ENCODE measurements around the gene MAPK8IP2.
"Not testable (repeated sequence)": the region's sequence is repeated elsewhere in the genome, so short reads cannot be mapped to it uniquely, and the experiment has no call there.

The MAPK8IP2 gene

GRCh38 chr22:50620593-50621355, 20.2 kb downstream of the MAPK8IP2 start:
- no peak for DNase-seq

- no peak for DNase-seq
Observed at GRCh38 chr22:50621356-50621880, 20.8 kb downstream of the MAPK8IP2 start.

GRCh38 chr22:50621948-50622722, 21.5 kb downstream of the MAPK8IP2 start:
- no peak for DNase-seq

- DNase-seq = no peak
Observed at GRCh38 chr22:50622723-50623327, 22.2 kb downstream of the MAPK8IP2 start.

- no peak for DNase-seq
Observed at GRCh38 chr22:50624347-50625130, 23.9 kb downstream of the MAPK8IP2 start.

- no peak for DNase-seq
Observed at GRCh38 chr22:50625131-50625567, 24.6 kb downstream of the MAPK8IP2 start.

GRCh38 chr22:50625568-50626313, 25.1 kb downstream of the MAPK8IP2 start:
- no peak for DNase-seq

GRCh38 chr22:50626314-50626849, 25.8 kb downstream of the MAPK8IP2 start:
- DNase-seq = no peak

GRCh38 chr22:50626850-50627641, 26.5 kb downstream of the MAPK8IP2 start:
- DNase-seq = no peak

- peak; percentile 80 for DNase-seq
Observed at GRCh38 chr22:50627642-50628542, 27.3 kb downstream of the MAPK8IP2 start, which contains the start of gene ARSA. TSS of gene ARSA (minus strand) at chr22:50628152. CDS start at chr22:50627779, 373 bp downstream.

- DNase-seq = no peak
Observed at GRCh38 chr22:50628543-50629134, 28.0 kb downstream of the MAPK8IP2 start.

- DNase-seq = no peak
Observed at GRCh38 chr22:50630376-50630775, 29.8 kb downstream of the MAPK8IP2 start.

- no peak for DNase-seq
Observed at GRCh38 chr22:50633086-50633485, 32.5 kb downstream of the MAPK8IP2 start.

- no peak for DNase-seq
Observed at GRCh38 chr22:50633771-50634170, 33.2 kb downstream of the MAPK8IP2 start.

- DNase-seq = no peak
Observed at GRCh38 chr22:50635591-50635990, 35.0 kb downstream of the MAPK8IP2 start.

- DNase-seq = not testable (repeated sequence)
Observed at GRCh38 chr22:50640296-50640695, 39.7 kb downstream of the MAPK8IP2 start.

GRCh38 chr22:50640857-50641647, 40.5 kb downstream of the MAPK8IP2 start:
- no peak for DNase-seq

All from fibroblast of upper back skin (primary cell).